Muscle layer of colon (tissue), 2 donors: ENCODE results near the gene MRPS11.

Experiments used
- H3K27ac ChIP-seq: one replicate; pipeline ENCODE4 v1.7.0; 2013; ENCODE audit warnings: low read depth, mild to moderate bottlenecking, low read length, moderate library complexity
- H3K27me3 ChIP-seq, 2 donors: one replicate each; pipeline ENCODE4 v1.7.0; 2013; ENCODE audit warnings: low read length in 2 of 2, mild to moderate bottlenecking in 2 of 2; ENCODE audit not compliant: insufficient read depth in 2 of 2, control insufficient read depth in 1 of 2
- H3K36me3 ChIP-seq: one replicate; pipeline ENCODE4 v1.7.0; 2013; ENCODE audit warnings: mild to moderate bottlenecking, low read length; ENCODE audit not compliant: insufficient read depth
- H3K4me1 ChIP-seq: one replicate; pipeline ENCODE4 v1.7.0; 2013; ENCODE audit warnings: mild to moderate bottlenecking, low read length; ENCODE audit not compliant: insufficient read depth
- H3K4me3 ChIP-seq, 2 donors: one replicate each; pipeline ENCODE4 v1.7.0; 2013; ENCODE audit warnings: low read length in 2 of 2, low read depth in 1 of 2, mild to moderate bottlenecking in 1 of 2, moderate library complexity in 1 of 2
- H3K9ac ChIP-seq: one replicate; pipeline ENCODE4 v1.7.0; 2013; ENCODE audit warnings: low read length
- H3K9me3 ChIP-seq: one replicate; pipeline ENCODE4 v1.7.0; 2013; ENCODE audit warnings: mild to moderate bottlenecking, low read length
- donor health status: abdominal sarcoma.
- donor health status: Adenocarcinoma of cecum.

MRPS11 gene

DNA sequence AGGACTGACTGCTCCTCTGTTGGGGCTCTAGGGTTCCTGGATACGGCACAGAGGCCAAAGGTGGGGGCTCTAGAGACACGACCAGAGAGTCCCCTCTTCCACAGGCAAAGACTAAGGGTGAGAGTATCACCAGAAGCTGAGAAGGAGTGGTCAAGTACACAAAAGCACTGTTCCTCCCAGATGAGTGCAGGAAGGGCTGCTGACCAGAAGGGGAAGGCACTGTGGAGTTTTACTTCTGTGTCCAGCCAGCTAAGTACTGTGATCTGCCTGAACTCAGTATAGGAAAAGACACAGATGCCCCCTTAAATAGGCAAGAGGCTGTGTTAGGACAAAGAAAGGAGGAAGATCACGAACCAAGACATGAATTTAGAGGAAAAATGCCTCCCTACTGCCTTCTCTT is 11.7 kb downstream of the MRPS11 start:
- Histone ChIP-seq H3K4me3 (no peak overlapping the region), H3K27me3 (no peaks in the 10 kb centered on the region), H3K36me3 (peaks cover 18% of the 10 kb centered on the region), H3K27ac (no peak overlapping the region), H3K9me3 (no peaks in the 10 kb centered on the region), H3K9ac (no peak overlapping the region), H3K4me1 (peaks cover 7% of the 10 kb centered on the region)

DNA sequence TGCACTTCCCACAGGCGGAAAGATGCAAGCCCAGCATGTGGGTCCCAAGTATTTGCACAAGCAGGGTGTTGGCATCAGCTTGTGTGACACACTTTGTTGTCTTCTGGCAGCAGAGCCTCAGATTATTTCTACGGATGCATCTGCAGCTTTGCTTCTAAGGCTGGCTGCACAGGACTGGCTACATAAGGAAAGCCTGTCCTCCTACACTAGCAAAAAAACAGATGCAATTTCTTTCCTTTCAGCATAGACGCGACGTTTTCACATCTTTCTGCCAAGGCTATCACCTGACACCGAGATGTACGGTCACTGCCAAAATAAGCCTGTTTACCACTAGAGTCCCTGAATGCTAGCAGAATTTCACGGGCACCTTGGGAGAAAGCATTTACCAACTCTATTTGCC is 13.5 kb downstream of the MRPS11 start:
- Histone ChIP-seq H3K27me3 (no peaks in the 10 kb centered on the region), H3K4me3 (no peak overlapping the region), H3K36me3 (peaks cover 8% of the 10 kb centered on the region), H3K9ac (no peak overlapping the region), H3K9me3 (no peaks in the 10 kb centered on the region), H3K4me1 (peaks cover 7% of the 10 kb centered on the region), H3K27ac (no peak overlapping the region)

DNA sequence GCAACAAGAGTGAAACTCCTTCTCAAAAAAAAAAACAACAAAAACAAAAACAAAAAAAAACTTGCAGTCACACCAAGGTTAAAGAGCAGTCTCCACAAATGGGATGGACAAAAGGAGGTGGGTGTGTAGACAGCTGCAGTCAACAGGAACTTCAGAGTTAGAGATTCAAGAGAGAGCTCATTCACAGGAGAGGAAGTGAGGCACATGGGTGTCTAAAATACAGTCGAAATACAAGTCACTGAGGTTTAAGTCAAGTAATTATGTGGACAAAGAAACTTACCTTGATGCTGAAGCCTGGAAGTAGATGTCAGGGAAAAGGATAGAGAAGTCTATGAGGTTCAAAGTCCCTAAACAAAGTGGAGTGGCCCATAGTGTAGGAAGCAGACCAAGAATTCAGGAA is 14.8 kb downstream of the MRPS11 start:
- Histone ChIP-seq H3K36me3 (peaks cover 3% of the 10 kb centered on the region), H3K27me3 (no peaks in the 10 kb centered on the region), H3K9ac (no peak overlapping the region), H3K4me1 (peaks cover under 1% of the 10 kb centered on the region), H3K9me3 (no peaks in the 10 kb centered on the region), H3K4me3 (no peak overlapping the region), H3K27ac (no peak overlapping the region)

- H3K9me3 ChIP-seq: no peaks in the 10 kb centered on the region
- no peak overlapping the region for H3K9ac ChIP-seq
- H3K4me1 ChIP-seq: no peaks in the 10 kb centered on the region
- no peak overlapping the region for H3K27ac ChIP-seq
- H3K36me3 ChIP-seq: peaks cover 3% of the 10 kb centered on the region
- H3K4me3 ChIP-seq: no peak overlapping the region
- H3K27me3 ChIP-seq: no peaks in the 10 kb centered on the region
Observed at GRCh38 chr15:88484682-88485331, 17.3 kb downstream of the MRPS11 start.

GRCh38 chr15:88487178-88487795 is 19.8 kb downstream of the MRPS11 start:
- Histone ChIP-seq H3K4me3 (no peak overlapping the region), H3K27me3 (no peaks in the 10 kb centered on the region), H3K36me3 (peaks cover 3% of the 10 kb centered on the region), H3K9me3 (no peaks in the 10 kb centered on the region), H3K9ac (no peak overlapping the region), H3K4me1 (no peaks in the 10 kb centered on the region), H3K27ac (no peak overlapping the region)

- Histone ChIP-seq H3K9ac (no peak overlapping the region), H3K27me3 (no peaks in the 10 kb centered on the region), H3K36me3 (no peaks in the 10 kb centered on the region), H3K4me1 (no peaks in the 10 kb centered on the region), H3K9me3 (no peaks in the 10 kb centered on the region), H3K4me3 (no peak overlapping the region), H3K27ac (no peak overlapping the region)
Observed at GRCh38 chr15:88487796-88488523, 20.5 kb downstream of the MRPS11 start.

GRCh38 chr15:88489321-88489720 is 21.8 kb downstream of the MRPS11 start:
- no peak overlapping the region for H3K27ac ChIP-seq
- H3K27me3 ChIP-seq: no peaks in the 10 kb centered on the region
- H3K4me3 ChIP-seq: no peak overlapping the region
- H3K36me3 ChIP-seq: no peaks in the 10 kb centered on the region
- H3K9ac ChIP-seq: no peak overlapping the region
- H3K4me1 ChIP-seq: no peaks in the 10 kb centered on the region
- H3K9me3 ChIP-seq: no peaks in the 10 kb centered on the region

- no peak overlapping the region for H3K27ac ChIP-seq
- H3K9ac ChIP-seq: no peak overlapping the region
- H3K4me1 ChIP-seq: no peaks in the 10 kb centered on the region
Observed at GRCh38 chr15:88490036-88490435, 22.5 kb downstream of the MRPS11 start.

GRCh38 chr15:88491158-88491557 is 23.6 kb downstream of the MRPS11 start:
- Histone ChIP-seq H3K9me3 (no peaks in the 10 kb centered on the region), H3K4me1 (no peaks in the 10 kb centered on the region), H3K36me3 (no peaks in the 10 kb centered on the region), H3K27ac (no peak overlapping the region), H3K9ac (no peak overlapping the region), H3K4me3 (no peak overlapping the region), H3K27me3 (no peaks in the 10 kb centered on the region)

More at GRCh38 chr15:88490036-88490435, 22.5 kb downstream of the MRPS11 start:
- Histone ChIP-seq H3K9me3 (no peaks in the 10 kb centered on the region), H3K4me3 (no peak overlapping the region), H3K27me3 (no peaks in the 10 kb centered on the region), H3K36me3 (no peaks in the 10 kb centered on the region)

DNA sequence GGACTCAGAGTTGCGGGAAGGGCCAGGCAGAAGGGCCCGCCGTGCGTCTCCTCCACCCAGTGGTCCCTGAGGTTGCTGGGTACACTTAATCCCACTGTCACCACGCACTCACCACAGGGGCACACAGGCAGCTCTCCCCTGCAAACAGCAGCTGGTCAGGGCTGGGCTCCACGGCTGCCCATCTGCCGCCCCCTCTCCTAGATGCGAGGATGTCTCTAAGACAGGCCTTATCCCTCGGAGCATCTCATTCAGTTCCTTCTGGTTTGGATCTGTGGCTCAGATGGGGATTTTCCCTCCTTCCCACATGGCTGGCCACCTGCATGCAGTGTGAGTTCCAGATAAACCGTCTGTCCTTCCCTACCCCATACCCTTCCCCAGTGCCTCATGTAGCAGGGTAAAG is 26.3 kb downstream of the MRPS11 start:
- no peaks in the 10 kb centered on the region for H3K36me3 ChIP-seq
- no peak overlapping the region for H3K9ac ChIP-seq
- no peaks in the 10 kb centered on the region for H3K9me3 ChIP-seq
- no peaks in the 10 kb centered on the region for H3K27me3 ChIP-seq
- H3K27ac ChIP-seq: no peak overlapping the region
- H3K4me1 ChIP-seq: no peaks in the 10 kb centered on the region
- H3K4me3 ChIP-seq: no peak overlapping the region

DNA sequence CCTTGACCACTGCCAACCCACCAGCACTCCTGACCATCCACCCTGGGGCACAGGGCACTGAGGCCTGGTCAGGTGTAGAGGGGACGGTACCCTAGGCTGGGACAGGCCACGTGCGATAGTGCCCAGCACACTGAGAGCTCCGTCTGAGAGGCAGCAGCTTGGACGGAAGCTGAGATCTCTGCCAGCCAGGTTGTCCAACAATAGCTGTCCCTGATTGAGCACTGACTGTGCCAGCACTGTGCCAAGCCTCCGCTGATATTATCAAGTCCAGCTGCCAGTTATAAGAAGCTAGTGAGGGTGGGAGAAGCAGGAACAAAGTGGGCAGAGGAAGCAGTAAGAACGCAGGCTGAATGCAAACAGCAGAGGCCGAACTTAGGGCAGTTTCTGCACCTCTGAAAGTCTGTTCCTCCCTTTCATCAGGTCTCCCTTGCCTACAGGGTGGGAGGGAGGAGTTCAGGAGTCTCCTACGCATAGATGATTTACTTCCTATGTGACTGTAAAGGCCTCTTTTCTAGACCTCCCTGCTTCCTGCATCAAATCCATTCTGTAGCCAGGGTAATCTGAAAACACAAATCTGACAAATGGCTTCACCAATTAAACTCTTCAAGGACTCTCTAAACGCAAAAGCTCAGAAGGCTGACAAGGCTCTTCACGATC is 29.7 kb downstream of the MRPS11 start:
- H3K9me3 ChIP-seq: no peaks in the 10 kb centered on the region
- H3K4me3 ChIP-seq: no peak overlapping the region
- no peaks in the 10 kb centered on the region for H3K4me1 ChIP-seq
- H3K27me3 ChIP-seq: no peaks in the 10 kb centered on the region
- H3K27ac ChIP-seq: no peak overlapping the region
- H3K36me3 ChIP-seq: no peaks in the 10 kb centered on the region
- H3K9ac ChIP-seq: no peak overlapping the region
